ENCODE data around the gene ITGB5.
"Not testable (repeated sequence)": the region's sequence is repeated elsewhere in the genome, so short reads cannot be mapped to it uniquely, and the experiment has no call there.

The ITGB5 gene

GRCh38 chr3:124769462-124769861 is 117.7 kb downstream of the ITGB5 start:
- DNase-seq, result no peak

- no peak for DNase-seq
These were observed 118.4 kb downstream of the ITGB5 start for GRCh38 chr3:124768812-124769211.

GRCh38 chr3:124767691-124768090 is 119.5 kb downstream of the ITGB5 start:
- DNase-seq, result no peak

- DNase-seq, result no peak
These were observed 119.9 kb downstream of the ITGB5 start for GRCh38 chr3:124767264-124767663.

GRCh38 chr3:124766113-124767095 is 120.8 kb downstream of the ITGB5 start:
- DNase-seq, result no peak

- DNase-seq, result no peak
These were observed 121.8 kb downstream of the ITGB5 start for GRCh38 chr3:124765197-124765840.

GRCh38 chr3:124764746-124765145 is 122.4 kb downstream of the ITGB5 start:
- no peak for DNase-seq

GRCh38 chr3:124763644-124764358 is 123.4 kb downstream of the ITGB5 start:
- DNase-seq, result no peak

- DNase-seq, result no peak
These were observed 124.0 kb downstream of the ITGB5 start for GRCh38 chr3:124763206-124763605.

- DNase-seq, result no peak
These were observed 124.5 kb downstream of the ITGB5 start for GRCh38 chr3:124762661-124763011.

- no peak for DNase-seq
These were observed 125.1 kb downstream of the ITGB5 start for GRCh38 chr3:124761935-124762660.

GRCh38 chr3:124761250-124761796 is 125.8 kb downstream of the ITGB5 start:
- DNase-seq, result peak; percentile 92

- DNase-seq, result no peak
These were observed 126.6 kb downstream of the ITGB5 start for GRCh38 chr3:124760601-124761000.

- no peak for DNase-seq
These were observed 127.3 kb downstream of the ITGB5 start for GRCh38 chr3:124759666-124760401.

GRCh38 chr3:124758851-124759635 is 128.1 kb downstream of the ITGB5 start:
- DNase-seq, result no peak

GRCh38 chr3:124757926-124758325 is 129.2 kb downstream of the ITGB5 start:
- DNase-seq, result not testable (repeated sequence)

- no peak for DNase-seq
These were observed 135.1 kb downstream of the ITGB5 start for GRCh38 chr3:124752051-124752450.

GRCh38 chr3:124751501-124751900 is 135.7 kb downstream of the ITGB5 start:
- DNase-seq, result no peak

- not testable (repeated sequence) for DNase-seq
These were observed 137.3 kb downstream of the ITGB5 start for GRCh38 chr3:124749877-124750276.

- DNase-seq, result no peak
These were observed 138.5 kb downstream of the ITGB5 start for GRCh38 chr3:124748560-124749198.

All from activated CD8-positive, alpha-beta memory T cell treated with anti-CD3 and anti-CD28 coated beads, Interleukin-2, amount 50 U/mL, for 48 hours (primary cell).